Caco-2 (cell line): Measurements from ENCODE around the gene AGER. TPM values are rescaled to one million over a fixed set of nuclear protein-coding genes. Genes with fewer than 3 reads are reported as not detected.
A peak's percentile ranks its signal among the peaks of the same experiment; 100 is the strongest.
"Not testable (repeated sequence)": the region's sequence is repeated elsewhere in the genome, so short reads cannot be mapped to it uniquely, and the experiment has no call there.

Experiments used
- BruUV-seq: library from RNA; stranded (reverse); fragments of 400-500 nt; replicated peaks from 2 replicates; lab custom pipeline; 2021; lab: Mats Ljungman, UMichigan
- CTCF ChIA-PET: fragments of 300-600 bp; sonication (Branson Sonifier 250); formaldehyde crosslinking; loops from one replicate; lab custom pipeline; 2022; ENCODE audit warnings: antibody characterized with exemption; lab: Charles Lee
- POLR2A ChIA-PET: fragments of 300-600 bp; sonication (Branson Sonifier 250); formaldehyde crosslinking; loops from one replicate; lab custom pipeline; 2022; ENCODE audit warnings: antibody characterized with exemption; lab: Charles Lee
- DNase-seq, 2 experiments: peaks; one replicate each; pipeline versions ENCODE4 v3.0.0 to v3.0.0-alpha.2; 2020 to 2022
- H3K27me3 ChIP-seq: replicated peaks from 2 replicates; pipeline ENCODE4 v1.6.0; 2011; ENCODE audit warnings: low read length; ENCODE audit not compliant: control insufficient read depth, insufficient read depth
- H3K36me3 ChIP-seq: 2 replicates; pipeline ENCODE4 v1.5.1; 2011; ENCODE audit warnings: low read length; ENCODE audit not compliant: control insufficient read depth, insufficient read depth
- H3K4me1 ChIP-seq: fragments of 250-450 bp; sonication (Bioruptor Pico); 2 replicates; pipeline ENCODE4 v1.5.1; 2020; ENCODE audit warnings: mild to moderate bottlenecking
- H3K4me3 ChIP-seq: 2 replicates; pipeline ENCODE4 v1.5.1; 2011; ENCODE audit warnings: low read depth, mild to moderate bottlenecking, control low read depth, low read length
- H3K9me3 ChIP-seq: fragments of 250-450 bp; sonication (Bioruptor Pico); 2 replicates; pipeline ENCODE4 v1.5.1; 2020; ENCODE audit warnings: mild to moderate bottlenecking, moderate library complexity
- H3K27ac Mint-ChIP-seq: one replicate; pipeline ENCODE4 v1.8.0; 2022; ENCODE audit warnings: mixed read lengths; ENCODE audit not compliant: unreplicated experiment
- H3K27me3 Mint-ChIP-seq: one replicate; pipeline ENCODE4 v1.8.0; 2022; ENCODE audit warnings: mixed read lengths; ENCODE audit not compliant: insufficient read depth, unreplicated experiment
- H3K36me3 Mint-ChIP-seq: one replicate; pipeline ENCODE4 v1.8.0; 2022; ENCODE audit warnings: mild to moderate bottlenecking, mixed read lengths; ENCODE audit not compliant: insufficient read depth, unreplicated experiment
- H3K4me1 Mint-ChIP-seq: one replicate; pipeline ENCODE4 v1.8.0; 2022; ENCODE audit warnings: low read depth, mixed read lengths; ENCODE audit not compliant: unreplicated experiment
- H3K4me3 Mint-ChIP-seq: one replicate; pipeline ENCODE4 v1.8.0; 2022; ENCODE audit warnings: mild to moderate bottlenecking, moderate library complexity, mixed read lengths; ENCODE audit not compliant: unreplicated experiment
- H3K9me3 Mint-ChIP-seq: one replicate; pipeline ENCODE4 v1.8.0; 2022; ENCODE audit warnings: mixed read lengths; ENCODE audit not compliant: unreplicated experiment
- intact Hi-C: fragments of 100-400 bp; cut with micrococcal nuclease; formaldehyde crosslinking; loops from one replicate; pipeline ENCODE4 v1.10.0; 2022; ENCODE audit not compliant: unreplicated experiment
- total RNA-seq: library from RNA; stranded (reverse); gene quantifications from 2 replicates; pipeline ENCODE4 v1.2.3, GENCODE V29; 2022
- TF ChIP-seq, protein P1 (sequence below), 2 experiments: fragments of 200-600 bp in 1 of 2; IDR thresholded peaks; 1 replicate in 1 of 2; 2 replicates in 1 of 2; pipeline versions ENCODE4 v1.5.1 to v1.8.0; 2011 to 2022; ENCODE audit warnings: antibody characterized with exemption in 1 of 2, control low read depth in 1 of 2, inconsistent platforms in 1 of 2, low read depth in 1 of 2, low read length in 1 of 2, mild to moderate bottlenecking in 1 of 2, moderate library complexity in 1 of 2; ENCODE audit not compliant: insufficient read depth in 1 of 2, severe bottlenecking in 1 of 2, unreplicated experiment in 1 of 2

Gene AGER
- total RNA-seq, 1 experiment from 2014 or later = 10.3 TPM

DNA sequence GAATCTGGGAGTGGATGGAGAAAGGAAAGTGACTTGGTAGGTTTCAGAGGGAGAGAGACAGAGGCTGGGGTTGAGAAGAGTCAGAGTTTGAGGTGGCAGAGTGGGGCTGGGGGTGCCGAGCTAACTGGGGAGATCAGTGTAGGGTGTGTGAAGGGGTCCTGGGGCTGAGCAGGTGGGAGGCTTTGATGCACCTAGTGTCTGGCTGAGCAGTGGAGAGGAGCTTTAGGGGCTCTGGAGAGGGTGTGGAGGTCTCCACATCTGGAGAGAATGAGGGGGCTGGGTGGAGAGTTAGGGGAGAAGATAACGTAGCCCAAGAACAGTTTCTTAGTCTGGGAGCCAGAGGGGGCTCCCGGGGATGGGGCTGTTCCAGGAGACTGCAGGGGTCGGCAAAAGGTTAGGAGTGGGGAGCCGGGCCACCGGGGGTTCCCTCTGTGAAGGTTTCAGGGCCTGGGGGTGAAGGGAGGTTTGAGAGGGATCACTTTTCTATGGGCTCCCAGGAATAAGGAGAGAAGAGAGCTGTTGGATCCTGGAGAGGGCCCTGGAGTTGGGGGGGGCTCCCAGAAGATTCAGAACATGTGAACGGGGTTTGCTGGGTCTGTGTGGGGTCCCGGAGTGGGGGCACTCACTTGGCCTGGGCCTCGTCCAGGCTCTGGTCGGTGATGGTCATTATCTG, 5.2 kb upstream of the AGER start:
- CTCF ChIA-PET = no interaction called here
- Mint-ChIP-seq H3K4me3 (peak overlapping the region; percentile 83), H3K27me3 (no peaks in the 10 kb centered on the region), H3K9me3 (no peaks in the 10 kb centered on the region), H3K36me3 (peaks cover 35% of the 10 kb centered on the region), H3K27ac (peak overlapping the region; percentile 90), H3K4me1 (peaks cover 23% of the 10 kb centered on the region)
- H3K4me3 ChIP-seq = peak overlapping the region; percentile 62
- no TSS peak for BruUV-seq
- peaks cover 21% of the 10 kb centered on the region for H3K4me1 ChIP-seq
- no peaks in the 10 kb centered on the region for H3K9me3 ChIP-seq
- peaks cover 2% of the 10 kb centered on the region; the same call in 1 of the 2 replicates for H3K36me3 ChIP-seq
- no peaks in the 10 kb centered on the region for H3K27me3 ChIP-seq
- TF ChIP-seq, protein P1, sequence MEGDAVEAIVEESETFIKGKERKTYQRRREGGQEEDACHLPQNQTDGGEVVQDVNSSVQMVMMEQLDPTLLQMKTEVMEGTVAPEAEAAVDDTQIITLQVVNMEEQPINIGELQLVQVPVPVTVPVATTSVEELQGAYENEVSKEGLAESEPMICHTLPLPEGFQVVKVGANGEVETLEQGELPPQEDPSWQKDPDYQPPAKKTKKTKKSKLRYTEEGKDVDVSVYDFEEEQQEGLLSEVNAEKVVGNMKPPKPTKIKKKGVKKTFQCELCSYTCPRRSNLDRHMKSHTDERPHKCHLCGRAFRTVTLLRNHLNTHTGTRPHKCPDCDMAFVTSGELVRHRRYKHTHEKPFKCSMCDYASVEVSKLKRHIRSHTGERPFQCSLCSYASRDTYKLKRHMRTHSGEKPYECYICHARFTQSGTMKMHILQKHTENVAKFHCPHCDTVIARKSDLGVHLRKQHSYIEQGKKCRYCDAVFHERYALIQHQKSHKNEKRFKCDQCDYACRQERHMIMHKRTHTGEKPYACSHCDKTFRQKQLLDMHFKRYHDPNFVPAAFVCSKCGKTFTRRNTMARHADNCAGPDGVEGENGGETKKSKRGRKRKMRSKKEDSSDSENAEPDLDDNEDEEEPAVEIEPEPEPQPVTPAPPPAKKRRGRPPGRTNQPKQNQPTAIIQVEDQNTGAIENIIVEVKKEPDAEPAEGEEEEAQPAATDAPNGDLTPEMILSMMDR (IDR thresholded peaks at IDR 0.05; ENCODE audit: insufficient read depth in 1 of 2, low read depth in 1 of 2, low read length in 1 of 2, severe bottlenecking in 1 of 2, unreplicated experiment in 1 of 2) = no peak
- POLR2A ChIA-PET = no interaction called here
- intact Hi-C loops = no loop called here
- no peak for DNase-seq

DNA sequence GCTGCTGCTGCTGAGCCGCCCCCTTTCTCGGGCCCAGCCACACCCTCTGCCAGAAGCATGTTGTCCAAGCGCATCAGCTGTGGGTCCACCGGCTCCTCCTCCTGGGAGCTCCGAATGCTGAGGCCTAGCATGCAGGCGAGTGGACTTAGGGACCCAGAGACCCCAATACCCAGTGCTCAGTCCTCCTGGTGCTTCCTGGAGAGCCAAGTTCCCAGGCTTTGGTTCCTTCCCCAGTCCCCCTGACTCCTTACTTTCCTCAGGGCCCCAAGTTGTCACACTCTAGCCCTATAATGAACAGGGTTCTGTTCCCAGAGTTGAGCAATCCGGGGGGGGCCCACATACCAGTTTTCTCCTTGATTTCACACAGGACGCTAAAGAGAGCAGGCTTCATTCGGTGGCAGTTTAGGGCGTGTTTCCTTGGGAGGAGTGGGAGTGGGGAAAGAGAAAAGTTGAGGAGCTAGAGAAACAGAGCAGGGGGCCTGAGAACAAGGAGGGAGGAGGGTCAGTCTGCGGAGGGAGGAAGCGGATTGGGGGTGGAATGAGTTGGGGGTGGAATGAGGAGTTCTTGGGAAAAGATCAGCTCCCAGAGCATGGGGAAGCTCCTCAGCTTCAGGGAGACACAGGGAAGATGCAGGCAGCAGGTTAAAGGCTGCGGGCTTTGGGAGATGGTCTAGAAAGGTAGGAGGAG, 4.5 kb upstream of the AGER start:
- no peaks in the 10 kb centered on the region for H3K9me3 Mint-ChIP-seq
- TF ChIP-seq, protein P1 (IDR thresholded peaks at IDR 0.05; ENCODE audit: insufficient read depth in 1 of 2, low read depth in 1 of 2, low read length in 1 of 2, severe bottlenecking in 1 of 2, unreplicated experiment in 1 of 2) = no peak
- H3K27ac Mint-ChIP-seq = peak overlapping the region; percentile 90
- no peaks in the 10 kb centered on the region for H3K27me3 ChIP-seq
- no TSS peak for BruUV-seq
- ChIA-PET POLR2A (no interaction called here), CTCF (interaction anchor here (0.6 kb wide), 1 partner anchor 69 kb away, joined by 3 read pairs; no protein-coding TSS in a partner anchor)
- H3K36me3 ChIP-seq = peaks cover 2% of the 10 kb centered on the region; the same call in 1 of the 2 replicates
- H3K4me3 Mint-ChIP-seq = peak overlapping the region; percentile 83
- H3K9me3 ChIP-seq = no peaks in the 10 kb centered on the region
- H3K4me1 ChIP-seq = peaks cover 27% of the 10 kb centered on the region
- H3K4me1 Mint-ChIP-seq = peaks cover 23% of the 10 kb centered on the region
- no peak for DNase-seq
- H3K27me3 Mint-ChIP-seq = no peaks in the 10 kb centered on the region
- H3K4me3 ChIP-seq = peak overlapping the region; percentile 62
- intact Hi-C loops = no loop called here
- H3K36me3 Mint-ChIP-seq = peaks cover 41% of the 10 kb centered on the region

DNA sequence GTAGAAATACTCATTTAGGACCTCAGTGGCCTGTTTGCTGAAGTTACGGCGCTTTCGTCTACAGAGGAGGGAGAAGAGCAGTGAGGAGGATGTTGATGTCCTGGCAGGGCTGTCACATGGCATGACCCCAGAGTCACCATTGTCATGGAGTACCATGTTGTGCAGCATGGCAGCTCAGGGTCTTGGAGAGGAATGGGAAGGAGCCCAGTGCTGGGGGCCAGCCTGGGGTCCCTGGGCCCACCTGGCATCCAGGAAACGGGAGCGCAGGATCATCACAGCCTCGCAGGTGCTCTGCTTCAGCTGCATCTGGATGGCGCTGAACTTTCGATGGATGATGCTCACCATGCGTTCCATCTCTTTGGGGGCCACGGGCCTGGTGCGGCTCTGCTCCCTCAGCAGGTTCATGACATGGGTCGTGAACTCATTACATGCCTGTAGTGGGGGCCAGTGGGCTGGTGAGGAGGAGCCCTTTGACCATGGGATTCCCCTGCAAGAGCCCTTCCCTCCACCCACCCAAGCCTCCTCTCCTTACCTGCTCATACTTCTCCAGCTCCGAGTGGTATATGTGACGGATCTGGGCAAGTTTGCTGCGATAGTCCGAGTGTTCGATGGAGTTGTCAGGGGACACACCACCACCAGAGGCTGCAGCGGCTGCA, 3.8 kb upstream of the AGER start:
- DNase-seq, H3K9me3 ChIP-seq, H3K27ac Mint-ChIP-seq, intact Hi-C loops, H3K4me3 ChIP-seq, H3K27me3 ChIP-seq, BruUV-seq, H3K36me3 ChIP-seq, H3K27me3 Mint-ChIP-seq, H3K9me3 Mint-ChIP-seq: not testable (repeated sequence)
- Mint-ChIP-seq H3K4me3 (peak overlapping the region; percentile 16), H3K4me1 (peaks cover 23% of the 10 kb centered on the region), H3K36me3 (peaks cover 42% of the 10 kb centered on the region)
- peaks cover 27% of the 10 kb centered on the region for H3K4me1 ChIP-seq
- POLR2A ChIA-PET = interaction anchor here (2.1 kb wide), 1 partner anchor 8 kb away, joined by 7 read pairs; no protein-coding TSS in a partner anchor
- CTCF ChIA-PET = interaction anchor here (0.6 kb wide), 1 partner anchor 69 kb away, joined by 3 read pairs; no protein-coding TSS in a partner anchor
